ENCODE results near the gene CARMIL1.
"Not testable (repeated sequence)": the region's sequence is repeated elsewhere in the genome, so short reads cannot be mapped to it uniquely, and the experiment has no call there.

The CARMIL1 gene

GRCh38 chr6:25570578-25570977, 291.4 kb downstream of the CARMIL1 start:
- no peak for DNase-seq (ENCODE audit: low read depth in 2 of 2)

- no peak for DNase-seq (ENCODE audit: low read depth in 2 of 2)
Measured at GRCh38 chr6:25576919-25577318, 297.7 kb downstream of the CARMIL1 start.

- no peak for DNase-seq (ENCODE audit: low read depth in 2 of 2)
Measured at GRCh38 chr6:25578538-25578937, 299.4 kb downstream of the CARMIL1 start.

GRCh38 chr6:25579391-25579883, 300.3 kb downstream of the CARMIL1 start:
- no peak for DNase-seq (ENCODE audit: low read depth in 2 of 2)

GRCh38 chr6:25579902-25580495, 300.8 kb downstream of the CARMIL1 start:
- DNase-seq (ENCODE audit: low read depth in 2 of 2): no peak

DNA sequence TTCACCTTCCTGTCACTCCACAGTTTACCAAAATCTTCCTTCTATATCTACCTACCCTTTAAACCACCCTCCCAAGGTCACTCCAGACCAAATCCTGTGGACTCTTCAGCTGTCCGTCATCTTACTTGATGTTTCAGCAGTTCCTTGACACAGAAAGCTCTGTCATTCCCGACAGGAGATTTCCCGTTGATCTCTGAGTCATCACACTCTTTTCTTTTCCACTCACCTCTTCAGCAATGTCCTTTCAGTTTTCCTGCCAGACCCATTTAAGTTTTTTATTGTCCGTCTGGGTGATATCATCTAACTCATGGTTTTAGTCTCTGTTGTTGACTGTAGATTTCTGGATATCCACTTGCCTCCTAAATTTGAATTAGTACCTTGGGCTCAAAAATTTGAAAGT, 302.9 kb downstream of the CARMIL1 start:
- DNase-seq (ENCODE audit: low read depth in 2 of 2): no peak

- no peak for DNase-seq (ENCODE audit: low read depth in 2 of 2)
Measured at GRCh38 chr6:25583099-25583498, 303.9 kb downstream of the CARMIL1 start.

- DNase-seq (ENCODE audit: low read depth in 2 of 2): no peak
Measured at GRCh38 chr6:25583906-25584305, 304.7 kb downstream of the CARMIL1 start.

GRCh38 chr6:25585225-25585624, 306.1 kb downstream of the CARMIL1 start:
- DNase-seq (ENCODE audit: low read depth in 2 of 2): no peak

DNA sequence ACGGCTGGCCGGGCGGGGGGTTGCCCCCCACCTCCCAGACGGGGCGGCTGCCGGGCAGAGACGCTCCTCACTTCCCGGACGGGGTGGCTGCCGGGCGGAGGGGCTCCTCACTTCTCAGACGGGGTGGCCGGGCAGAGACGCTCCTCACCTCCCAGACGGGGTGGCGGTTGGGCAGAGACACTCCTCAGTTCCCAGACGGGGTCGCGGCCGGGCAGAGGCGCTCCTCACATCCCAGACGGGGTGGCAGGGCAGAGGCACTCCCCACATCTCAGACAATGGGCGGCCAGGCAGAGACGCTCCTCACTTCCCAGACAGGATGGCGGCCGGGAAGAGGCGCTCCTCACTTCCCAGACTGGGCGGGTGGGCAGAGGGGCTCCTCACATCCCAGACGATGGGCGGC, 306.9 kb downstream of the CARMIL1 start:
- not testable (repeated sequence) for DNase-seq (ENCODE audit: low read depth in 2 of 2)

DNA sequence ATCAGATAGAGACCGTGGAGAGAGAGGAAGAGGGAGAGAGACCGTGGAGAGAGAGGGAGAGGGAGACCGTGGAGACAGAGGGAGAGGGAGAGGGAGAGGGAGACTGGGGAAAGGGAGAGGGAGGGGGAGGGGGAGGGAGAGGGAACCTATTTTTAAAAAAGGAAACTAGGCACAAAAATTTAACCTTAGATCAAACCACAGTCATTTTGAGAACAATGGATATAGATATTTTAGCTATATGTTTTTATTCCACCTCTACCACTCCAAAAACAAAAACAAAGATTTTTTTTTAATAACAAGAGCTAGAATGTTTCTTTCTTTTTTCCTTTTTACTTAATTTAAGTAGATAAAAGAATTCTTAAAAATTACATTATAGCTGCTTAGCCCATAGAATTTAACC, 307.8 kb downstream of the CARMIL1 start:
- DNase-seq (ENCODE audit: low read depth in 2 of 2): no peak

DNA sequence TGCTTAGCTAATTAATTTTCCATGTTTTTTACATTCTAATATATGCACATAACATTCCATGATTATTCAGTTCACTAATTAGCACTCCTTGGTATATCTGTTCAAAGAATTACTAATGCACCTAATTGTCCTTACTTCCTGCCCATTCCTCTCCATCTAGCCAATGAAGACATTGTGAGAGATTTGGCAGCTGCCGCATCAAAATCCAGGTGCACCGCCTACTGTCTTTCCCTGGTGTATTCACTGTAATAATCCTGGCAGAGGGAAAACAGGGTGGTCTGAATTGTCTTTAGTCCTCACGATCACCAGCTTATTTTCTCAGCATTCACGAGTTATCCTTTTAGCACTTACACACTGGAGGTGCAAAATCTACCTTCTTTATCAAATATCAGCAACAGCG, 311.8 kb downstream of the CARMIL1 start:
- no peak for DNase-seq (ENCODE audit: low read depth in 2 of 2)

GRCh38 chr6:25596928-25597818, 318.0 kb downstream of the CARMIL1 start:
- DNase-seq (ENCODE audit: low read depth in 2 of 2): no peak

GRCh38 chr6:25599516-25600085, 320.4 kb downstream of the CARMIL1 start:
- DNase-seq (ENCODE audit: low read depth in 2 of 2): no peak

DNA sequence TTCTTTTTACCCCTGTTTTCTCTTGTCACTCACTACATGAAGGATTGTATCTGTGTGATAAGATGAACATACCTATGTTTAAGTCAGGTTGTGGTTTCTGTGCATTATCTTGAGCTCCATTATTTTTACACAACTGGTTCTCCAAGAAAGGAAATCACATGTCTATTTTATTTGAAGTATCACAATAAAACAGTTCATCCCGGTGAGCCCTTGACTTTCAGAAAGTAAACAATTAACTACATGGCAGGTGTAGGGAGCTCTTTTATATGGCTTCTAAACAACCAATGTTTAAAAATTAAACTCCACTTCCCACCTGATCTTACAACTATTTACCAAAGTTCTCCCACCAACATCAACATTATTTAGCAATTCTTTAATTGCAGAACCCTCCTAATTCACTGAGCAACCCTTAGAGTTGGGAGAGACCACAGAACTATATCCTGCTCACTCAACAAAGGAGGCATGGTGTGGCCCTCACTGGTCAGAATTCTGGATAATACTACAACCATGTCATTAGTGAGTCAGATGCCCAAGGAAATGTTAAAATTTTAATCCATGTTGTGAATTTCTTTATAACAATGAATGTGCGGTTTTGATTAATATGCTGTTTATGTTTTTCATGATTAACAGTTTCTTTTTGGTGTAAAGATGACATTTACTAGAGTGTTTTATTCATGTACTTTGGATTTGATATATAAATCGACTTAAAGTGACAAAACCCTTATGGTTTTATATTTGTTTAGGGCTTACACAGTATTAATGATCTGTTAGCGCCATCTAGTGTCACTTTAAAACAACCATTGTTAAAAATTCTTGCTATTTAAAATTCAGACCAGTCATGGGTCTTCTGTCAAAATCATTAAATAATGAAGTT, 322.9 kb downstream of the CARMIL1 start:
- no peak for DNase-seq (ENCODE audit: low read depth in 2 of 2)

- DNase-seq (ENCODE audit: low read depth in 2 of 2): no peak
Measured at GRCh38 chr6:25602674-25602982, 323.5 kb downstream of the CARMIL1 start.

- no peak for DNase-seq (ENCODE audit: low read depth in 2 of 2)
Measured at GRCh38 chr6:25603251-25603650, 324.1 kb downstream of the CARMIL1 start.

- no peak for DNase-seq (ENCODE audit: low read depth in 2 of 2)
Measured at GRCh38 chr6:25606151-25606550, 327.0 kb downstream of the CARMIL1 start.

DNA sequence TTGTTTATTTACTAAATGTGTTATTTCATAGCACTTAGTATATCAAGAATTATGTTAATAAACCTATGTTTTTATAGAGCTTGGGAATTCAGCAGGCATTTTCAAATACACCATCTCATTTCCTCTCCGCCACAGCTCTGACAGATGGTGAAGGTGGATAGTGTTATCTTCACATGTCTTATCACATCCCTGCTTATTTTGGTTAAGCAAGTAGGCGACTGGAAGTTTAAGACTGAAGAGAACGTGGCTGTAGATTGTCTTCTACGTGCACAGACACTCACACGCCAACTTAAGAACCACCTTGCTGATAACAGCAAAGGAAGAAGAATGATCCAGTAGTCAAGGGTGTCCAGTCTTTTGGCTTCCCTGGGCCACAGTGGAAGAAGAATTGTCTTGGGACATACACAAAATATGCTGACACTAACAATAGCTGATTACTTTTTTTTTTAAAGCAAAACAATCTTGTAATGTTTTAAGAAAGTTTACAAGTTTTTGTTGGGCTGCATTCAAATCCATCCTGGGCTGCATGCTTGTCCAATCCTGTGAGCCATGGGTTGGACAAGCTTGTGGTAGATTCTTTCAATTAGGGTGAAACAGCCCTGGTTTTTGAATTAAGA, 329.5 kb downstream of the CARMIL1 start:
- no peak for DNase-seq (ENCODE audit: low read depth in 2 of 2)

DNA sequence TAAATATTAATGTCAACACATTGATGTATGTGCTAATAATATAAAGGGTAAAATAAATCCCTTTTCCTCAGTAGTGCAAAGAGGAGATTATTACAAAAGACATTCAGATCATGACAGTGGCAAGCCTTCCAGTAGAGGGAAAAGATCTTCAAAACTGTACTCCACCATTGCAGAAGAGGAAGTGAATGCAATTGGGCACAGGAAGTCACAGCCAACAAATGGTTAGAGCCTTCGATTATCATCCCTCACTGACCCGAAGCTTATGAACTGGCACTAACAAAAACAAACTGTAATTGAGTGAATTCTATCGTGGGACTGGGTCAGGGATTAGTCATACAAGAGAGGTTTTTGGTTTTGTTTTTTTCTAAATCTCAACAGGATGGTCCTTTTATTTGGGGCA, 333.5 kb downstream of the CARMIL1 start:
- DNase-seq (ENCODE audit: low read depth in 2 of 2): no peak

- no peak for DNase-seq (ENCODE audit: low read depth in 2 of 2)
Measured at GRCh38 chr6:25613415-25613814, 334.2 kb downstream of the CARMIL1 start.

- DNase-seq (ENCODE audit: low read depth in 2 of 2): no peak
Measured at GRCh38 chr6:25614052-25614451, 334.9 kb downstream of the CARMIL1 start.
